Neural crest cell (in vitro differentiated cells): ENCODE data around the gene BCL7A. TPM values are rescaled to one million over a fixed set of nuclear protein-coding genes. Genes with fewer than 3 reads are reported as not detected.

Experiments
- DNase-seq: peaks from one replicate; pipeline ENCODE4 v3.0.0; 2021; ENCODE audit warnings: low read depth, mixed read lengths, low spot score
- H3K27ac Mint-ChIP-seq: one replicate; pipeline ENCODE4 v1.8.0; 2021; ENCODE audit warnings: mild to moderate bottlenecking, mixed read lengths; ENCODE audit not compliant: unreplicated experiment
- H3K27me3 Mint-ChIP-seq: 2 replicates; pipeline ENCODE4 v1.8.0; 2021; ENCODE audit warnings: low read depth, mild to moderate bottlenecking, mixed read lengths
- H3K36me3 Mint-ChIP-seq: 2 replicates; pipeline ENCODE4 v1.8.0; 2021; ENCODE audit warnings: low read depth, mild to moderate bottlenecking, mixed read lengths
- H3K4me1 Mint-ChIP-seq: 2 replicates; pipeline ENCODE4 v1.8.0; 2021; ENCODE audit warnings: mixed read lengths
- H3K4me3 Mint-ChIP-seq: one replicate; pipeline ENCODE4 v1.8.0; 2021; ENCODE audit warnings: mild to moderate bottlenecking, mixed read lengths
- H3K9me3 Mint-ChIP-seq: 2 replicates; pipeline ENCODE4 v1.8.0; 2021; ENCODE audit warnings: mixed read lengths
- CTCF ChIP-seq: fragments of 200-600 bp; sonication (generic); conservative IDR thresholded peaks from 2 replicates; pipeline ENCODE4 v1.5.0; 2021; ENCODE audit warnings: antibody characterized with exemption, mild to moderate bottlenecking
- total RNA-seq: library from RNA; stranded (reverse); gene quantifications from 2 replicates; pipeline ENCODE4 v1.2.1, GENCODE V29; 2021

Gene BCL7A
- total RNA-seq, 1 donor from 2014 or later, result 57.4 TPM

GRCh38 chr12:122097927-122098756 is 76.5 kb downstream of the BCL7A start:
- H3K4me1 Mint-ChIP-seq, result peaks cover 39% of the 10 kb centered on the region
- no peak for DNase-seq
- H3K27me3 Mint-ChIP-seq, result no peaks in the 10 kb centered on the region
- no peak for TF ChIP-seq CTCF
- H3K4me3 Mint-ChIP-seq, result peak overlapping the region; percentile 27
- no peaks in the 10 kb centered on the region for H3K9me3 Mint-ChIP-seq
- peak overlapping the region; percentile 96 for H3K27ac Mint-ChIP-seq
- peaks cover 4% of the 10 kb centered on the region for H3K36me3 Mint-ChIP-seq

DNA sequence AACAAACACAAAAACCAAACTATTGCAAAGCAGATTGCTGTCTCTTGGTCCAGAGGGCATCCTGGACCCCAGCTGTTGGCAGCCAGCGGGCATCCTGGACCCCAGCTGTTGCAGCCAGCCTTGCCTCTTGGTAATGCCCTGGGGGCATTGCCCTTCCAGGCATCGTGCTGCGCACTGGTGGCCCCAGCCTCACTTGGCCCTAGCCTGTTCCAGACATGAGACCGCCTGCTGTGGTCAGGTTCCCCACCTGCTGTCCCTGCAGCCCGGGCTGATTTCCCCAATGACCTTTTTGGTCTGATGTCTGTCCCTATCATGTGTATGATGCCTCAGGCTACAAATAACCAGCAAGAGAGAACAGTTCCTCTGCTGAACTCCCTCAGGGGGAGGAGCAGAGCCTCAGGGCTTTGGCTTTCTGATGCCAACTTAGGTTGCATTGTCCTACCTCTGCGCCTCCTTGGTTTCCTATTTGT is 77.6 kb downstream of the BCL7A start:
- peaks cover 4% of the 10 kb centered on the region for H3K36me3 Mint-ChIP-seq
- DNase-seq, result no peak
- H3K4me1 Mint-ChIP-seq, result peaks cover 39% of the 10 kb centered on the region
- no peaks in the 10 kb centered on the region for H3K9me3 Mint-ChIP-seq
- no peak overlapping the region for H3K27ac Mint-ChIP-seq
- H3K4me3 Mint-ChIP-seq, result peak overlapping the region; percentile 27
- TF ChIP-seq CTCF, result no peak
- H3K27me3 Mint-ChIP-seq, result no peaks in the 10 kb centered on the region

GRCh38 chr12:122099856-122100255 is 78.2 kb downstream of the BCL7A start:
- Mint-ChIP-seq H3K27ac (no peak overlapping the region), H3K9me3 (no peaks in the 10 kb centered on the region), H3K4me3 (no peak overlapping the region), H3K4me1 (peaks cover 39% of the 10 kb centered on the region), H3K36me3 (peaks cover 4% of the 10 kb centered on the region), H3K27me3 (no peaks in the 10 kb centered on the region)
- no peak for DNase-seq
- no peak for TF ChIP-seq CTCF

DNA sequence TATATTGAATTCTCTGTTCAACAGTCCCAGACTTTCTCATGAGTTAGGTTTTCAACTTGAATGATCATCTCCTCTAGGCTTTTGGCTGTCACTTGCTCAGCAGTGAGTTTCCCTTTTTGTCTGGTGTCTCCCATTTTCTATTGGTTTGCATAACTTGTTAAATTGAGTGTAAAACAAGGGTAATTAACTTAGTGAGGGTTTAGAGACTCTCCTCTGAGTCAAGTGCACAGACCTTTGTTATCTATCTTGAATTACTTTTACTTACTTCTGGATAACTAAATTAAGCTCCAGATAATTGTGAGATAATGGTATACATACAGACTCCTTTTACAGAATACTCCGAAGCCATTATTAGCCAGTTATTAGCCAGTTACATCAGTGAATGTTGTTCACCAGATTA is 78.9 kb downstream of the BCL7A start:
- Mint-ChIP-seq H3K4me3 (no peak overlapping the region), H3K27me3 (no peaks in the 10 kb centered on the region), H3K36me3 (peaks cover 4% of the 10 kb centered on the region), H3K9me3 (no peaks in the 10 kb centered on the region), H3K4me1 (peaks cover 39% of the 10 kb centered on the region), H3K27ac (no peak overlapping the region)
- no peak for DNase-seq
- TF ChIP-seq CTCF, result no peak

DNA sequence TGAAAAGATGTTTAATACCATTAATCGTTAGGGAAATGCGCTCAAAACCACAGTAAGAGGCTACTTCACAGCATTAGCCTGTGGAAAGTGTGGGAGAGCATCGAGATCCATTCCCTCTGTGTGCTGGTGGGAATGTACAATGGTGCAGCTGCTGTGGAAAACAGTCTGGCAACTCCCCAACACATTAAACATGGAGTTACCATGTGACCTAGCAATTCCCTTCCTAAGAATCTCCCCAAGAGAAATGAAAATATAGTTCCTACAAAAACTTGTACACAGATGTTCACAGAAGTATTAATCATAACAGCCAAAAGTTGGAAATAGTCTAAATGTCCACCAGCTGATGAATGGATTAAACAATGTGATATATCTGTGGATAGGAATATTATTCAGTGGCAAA is 80.6 kb downstream of the BCL7A start:
- Mint-ChIP-seq H3K36me3 (peaks cover 4% of the 10 kb centered on the region), H3K9me3 (no peaks in the 10 kb centered on the region), H3K4me3 (no peak overlapping the region), H3K27ac (no peak overlapping the region), H3K27me3 (no peaks in the 10 kb centered on the region), H3K4me1 (peaks cover 37% of the 10 kb centered on the region)
- TF ChIP-seq CTCF, result no peak
- no peak for DNase-seq
